RWPE2 (cell line): ENCODE results near the gene R3HDM4.

Experiments used
- ATAC-seq: fragments of 200-7000 bp; cut with Tn5 transposase; 3 replicates; pipeline ENCODE4 v1.9.1; 2021; ENCODE audit warnings: low read depth
- DNase-seq: peaks from one replicate; pipeline ENCODE4 v3.0.0-alpha.2; 2020; ENCODE audit warnings: low spot score
- H3K27ac ChIP-seq: fragments of 450-650 bp; 2 replicates; pipeline ENCODE4 v1.5.1; 2017; ENCODE audit warnings: mild to moderate bottlenecking; ENCODE audit not compliant: poor library complexity, severe bottlenecking
- H3K27me3 ChIP-seq: fragments of 250-450 bp; sonication (Bioruptor Pico); 2 replicates; pipeline ENCODE4 v1.5.1; 2021; ENCODE audit warnings: mild to moderate bottlenecking, moderate library complexity; ENCODE audit not compliant: insufficient read depth, poor library complexity, severe bottlenecking
- H3K36me3 ChIP-seq: fragments of 250-450 bp; sonication (Bioruptor Pico); 2 replicates; pipeline ENCODE4 v1.5.1; 2020; ENCODE audit warnings: low read depth, mild to moderate bottlenecking, moderate library complexity
- H3K4me1 ChIP-seq: fragments of 250-450 bp; sonication (Bioruptor Pico); 2 replicates; pipeline ENCODE4 v1.5.1; 2021; ENCODE audit warnings: mild to moderate bottlenecking, moderate library complexity; ENCODE audit not compliant: insufficient read depth, poor library complexity, severe bottlenecking
- H3K4me3 ChIP-seq: fragments of 250-450 bp; sonication (Bioruptor Pico); 2 replicates; pipeline ENCODE4 v1.5.1; 2021; ENCODE audit warnings: mild to moderate bottlenecking, moderate library complexity; ENCODE audit not compliant: severe bottlenecking
- H3K9me3 ChIP-seq: fragments of 250-450 bp; sonication (Bioruptor Pico); 2 replicates; pipeline ENCODE4 v1.5.1; 2021; ENCODE audit warnings: mild to moderate bottlenecking, moderate library complexity; ENCODE audit not compliant: severe bottlenecking
- TF ChIP-seq, protein P1 (sequence below): fragments of 450-650 bp; IDR thresholded peaks from one replicate; pipeline ENCODE4 v1.5.1; 2017; ENCODE audit warnings: mild to moderate bottlenecking, moderate library complexity; ENCODE audit not compliant: poor library complexity, severe bottlenecking

Gene R3HDM4

DNA sequence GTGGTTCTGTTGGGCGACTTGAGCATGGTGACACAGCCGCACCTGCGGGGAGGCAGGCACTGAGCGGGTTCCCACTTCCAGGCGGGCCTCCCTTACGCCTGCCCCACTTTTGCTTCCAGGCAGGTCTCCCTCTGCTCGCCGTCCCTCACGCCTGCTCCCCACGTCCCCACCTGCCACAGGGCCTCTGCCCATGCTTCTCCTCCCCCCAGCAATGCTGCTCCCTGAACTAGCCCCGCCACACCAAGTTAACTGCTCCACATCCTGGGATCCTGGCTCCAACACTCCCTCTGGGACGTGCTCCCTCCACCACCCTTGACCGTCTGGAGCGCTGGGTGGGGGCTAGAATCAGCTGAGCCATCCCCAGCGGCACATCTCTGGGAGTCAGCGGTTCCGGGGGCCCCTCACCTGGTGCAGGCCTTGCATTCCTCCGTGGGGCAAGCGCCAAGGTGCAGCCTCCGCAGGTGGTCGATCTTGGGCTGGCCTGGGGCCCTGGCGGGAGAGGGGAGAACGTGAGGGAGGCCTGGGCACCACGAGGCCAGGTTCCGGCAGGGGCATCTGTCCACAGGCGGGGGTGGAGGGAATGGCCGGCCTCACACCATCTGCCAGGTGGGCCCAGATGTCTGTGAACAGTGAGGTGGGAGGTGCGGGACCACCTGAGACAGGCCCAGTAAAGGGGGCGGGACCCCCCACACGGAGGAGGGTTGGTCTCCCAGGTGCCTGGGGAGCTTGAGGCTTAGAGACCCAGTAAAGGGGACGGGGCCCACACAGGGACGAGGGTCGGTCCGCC lies 44.4 kb downstream of the R3HDM4 start:
- no peaks in the 10 kb centered on the region for H3K27me3 ChIP-seq
- no peak for ATAC-seq
- H3K4me3 ChIP-seq: no peak overlapping the region
- TF ChIP-seq, protein P1, sequence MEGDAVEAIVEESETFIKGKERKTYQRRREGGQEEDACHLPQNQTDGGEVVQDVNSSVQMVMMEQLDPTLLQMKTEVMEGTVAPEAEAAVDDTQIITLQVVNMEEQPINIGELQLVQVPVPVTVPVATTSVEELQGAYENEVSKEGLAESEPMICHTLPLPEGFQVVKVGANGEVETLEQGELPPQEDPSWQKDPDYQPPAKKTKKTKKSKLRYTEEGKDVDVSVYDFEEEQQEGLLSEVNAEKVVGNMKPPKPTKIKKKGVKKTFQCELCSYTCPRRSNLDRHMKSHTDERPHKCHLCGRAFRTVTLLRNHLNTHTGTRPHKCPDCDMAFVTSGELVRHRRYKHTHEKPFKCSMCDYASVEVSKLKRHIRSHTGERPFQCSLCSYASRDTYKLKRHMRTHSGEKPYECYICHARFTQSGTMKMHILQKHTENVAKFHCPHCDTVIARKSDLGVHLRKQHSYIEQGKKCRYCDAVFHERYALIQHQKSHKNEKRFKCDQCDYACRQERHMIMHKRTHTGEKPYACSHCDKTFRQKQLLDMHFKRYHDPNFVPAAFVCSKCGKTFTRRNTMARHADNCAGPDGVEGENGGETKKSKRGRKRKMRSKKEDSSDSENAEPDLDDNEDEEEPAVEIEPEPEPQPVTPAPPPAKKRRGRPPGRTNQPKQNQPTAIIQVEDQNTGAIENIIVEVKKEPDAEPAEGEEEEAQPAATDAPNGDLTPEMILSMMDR: no peak
- DNase-seq: no peak
- no peaks in the 10 kb centered on the region for H3K9me3 ChIP-seq
- H3K27ac ChIP-seq: peak overlapping the region; percentile 48
- peaks cover 17% of the 10 kb centered on the region for H3K4me1 ChIP-seq
- peaks cover 19% of the 10 kb centered on the region for H3K36me3 ChIP-seq

DNA sequence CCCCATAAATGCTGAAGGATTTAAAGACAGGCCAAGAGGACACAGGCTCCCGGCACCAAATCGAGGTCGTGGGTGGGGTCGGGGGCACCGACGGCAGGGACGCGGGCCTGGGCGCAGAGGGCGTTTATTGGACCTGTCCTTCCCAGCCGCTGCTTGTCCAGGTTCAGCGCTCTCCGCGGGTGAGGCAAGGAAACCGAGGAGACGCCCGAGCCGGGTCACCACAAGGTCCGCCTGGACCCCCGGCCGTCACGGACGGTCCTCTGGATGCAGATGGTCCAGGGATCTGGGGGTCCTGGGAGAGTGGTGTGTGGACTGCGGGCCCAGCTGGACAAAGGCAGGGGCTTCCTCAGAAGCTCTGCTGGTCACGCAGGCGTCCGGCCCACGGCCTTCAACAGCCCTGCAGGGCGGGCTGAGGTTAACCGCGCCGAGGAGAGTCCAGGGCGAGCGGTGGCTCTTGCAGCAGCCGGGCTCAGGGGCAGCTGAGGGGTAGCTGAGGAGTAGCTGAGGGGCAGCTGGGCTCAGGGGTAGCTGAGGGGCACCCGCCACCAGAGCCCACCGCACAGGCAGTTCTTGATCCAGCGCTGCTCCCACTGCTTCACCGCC lies 45.1 kb downstream of the R3HDM4 start:
- no peak for DNase-seq
- H3K9me3 ChIP-seq: no peaks in the 10 kb centered on the region
- peaks cover 17% of the 10 kb centered on the region for H3K4me1 ChIP-seq
- H3K27me3 ChIP-seq: no peaks in the 10 kb centered on the region
- TF ChIP-seq, protein P1: no peak
- no peak for ATAC-seq
- peaks cover 16% of the 10 kb centered on the region for H3K36me3 ChIP-seq
- no peak overlapping the region for H3K4me3 ChIP-seq
- H3K27ac ChIP-seq: no peak overlapping the region

DNA sequence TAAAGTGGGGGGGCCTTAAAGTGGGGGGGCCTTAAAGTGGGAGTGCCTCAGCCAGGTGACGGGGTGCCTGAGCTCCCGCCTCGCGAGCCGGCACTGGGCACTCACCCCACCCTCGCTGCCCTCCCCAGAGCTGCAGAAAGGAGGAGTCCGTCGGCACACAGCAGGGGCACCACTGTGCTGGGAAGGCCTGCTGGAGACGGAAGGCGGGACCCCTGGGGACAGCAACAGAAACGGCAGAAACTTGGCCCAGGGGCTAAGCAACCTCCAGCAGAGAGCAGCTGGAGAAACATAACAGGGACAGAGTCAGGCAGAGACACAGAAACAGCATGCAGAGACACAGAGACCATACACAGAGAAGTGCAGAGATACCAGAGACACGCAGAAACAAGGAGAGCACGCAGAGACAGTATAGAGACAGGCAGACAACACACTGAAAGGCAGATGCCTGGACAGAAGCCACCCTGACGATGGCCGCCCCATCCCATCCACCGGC lies 45.7 kb downstream of the R3HDM4 start:
- Histone ChIP-seq H3K36me3 (peaks cover 16% of the 10 kb centered on the region), H3K9me3 (no peaks in the 10 kb centered on the region), H3K27ac (no peak overlapping the region), H3K27me3 (no peaks in the 10 kb centered on the region), H3K4me3 (no peak overlapping the region), H3K4me1 (peaks cover 14% of the 10 kb centered on the region)
- DNase-seq: no peak
- TF ChIP-seq, protein P1: no peak
- no peak for ATAC-seq

DNA sequence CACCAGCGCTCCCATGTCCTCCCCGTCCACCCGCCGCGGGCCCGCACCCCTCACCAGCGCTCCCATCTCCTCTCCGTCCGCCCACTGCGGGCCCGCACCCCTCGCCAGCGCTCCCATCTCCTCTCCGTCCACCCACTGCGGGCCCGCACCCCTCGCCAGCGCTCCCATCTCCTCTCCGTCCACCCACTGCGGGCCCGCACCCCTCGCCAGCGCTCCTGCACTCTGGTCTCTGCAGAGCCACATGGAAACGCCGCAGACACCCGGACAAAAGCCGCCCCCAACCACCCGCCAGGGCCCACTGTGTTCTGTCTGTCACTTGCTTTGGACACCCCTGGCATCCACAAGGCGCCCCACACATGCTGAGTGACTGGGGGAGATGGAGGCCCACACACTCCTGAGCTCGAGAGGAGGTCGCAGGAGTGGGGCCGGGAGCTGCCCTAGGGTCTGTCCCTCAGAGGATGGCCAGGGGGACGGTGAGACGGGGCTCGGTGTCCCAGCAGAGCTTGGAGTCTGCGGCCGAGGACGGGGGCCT lies 46.2 kb downstream of the R3HDM4 start:
- H3K36me3 ChIP-seq: peaks cover 16% of the 10 kb centered on the region
- TF ChIP-seq, protein P1: no peak
- no peak for ATAC-seq
- H3K4me1 ChIP-seq: peaks cover 9% of the 10 kb centered on the region
- no peaks in the 10 kb centered on the region for H3K9me3 ChIP-seq
- no peak overlapping the region for H3K4me3 ChIP-seq
- no peaks in the 10 kb centered on the region for H3K27me3 ChIP-seq
- H3K27ac ChIP-seq: no peak overlapping the region
- no peak for DNase-seq
